Mesothelial cell of epicardium (in vitro differentiated cells): ENCODE data around the gene ZNF248. TPM values are rescaled to one million over a fixed set of nuclear protein-coding genes. Genes with fewer than 3 reads are reported as not detected.

Experiments
- DNase-seq, 2 experiments: peaks; one replicate each; pipeline ENCODE4 v3.0.0; 2021; ENCODE audit warnings: low spot score in 2 of 2; ENCODE audit not compliant: unreplicated experiment in 2 of 2
- H3K27ac Mint-ChIP-seq: 2 replicates; pipeline ENCODE4 v1.8.0; 2021; ENCODE audit warnings: mixed read lengths
- H3K27me3 Mint-ChIP-seq: 2 replicates; pipeline ENCODE4 v1.8.0; 2021; ENCODE audit warnings: low read depth, mixed read lengths
- H3K36me3 Mint-ChIP-seq: 2 replicates; pipeline ENCODE4 v1.8.0; 2021; ENCODE audit warnings: mixed read lengths
- H3K4me1 Mint-ChIP-seq: 2 replicates; pipeline ENCODE4 v1.8.0; 2021; ENCODE audit warnings: mixed read lengths
- H3K4me3 Mint-ChIP-seq: 2 replicates; pipeline ENCODE4 v1.8.0; 2021; ENCODE audit warnings: mild to moderate bottlenecking, moderate library complexity, mixed read lengths
- H3K9me3 Mint-ChIP-seq: 2 replicates; pipeline ENCODE4 v1.8.0; 2021; ENCODE audit warnings: mixed read lengths
- CTCF ChIP-seq: fragments of 200-600 bp; sonication (generic); IDR thresholded peaks from one replicate; pipeline ENCODE4 v1.5.0; 2021; ENCODE audit warnings: antibody characterized with exemption; ENCODE audit not compliant: unreplicated experiment
- total RNA-seq: library from RNA; stranded (reverse); gene quantifications from 3 replicates; pipeline ENCODE4 v1.2.1, GENCODE V29; 2021

ZNF248 gene
- total RNA-seq, 1 donor from 2014 or later, result 15.8 TPM

GRCh38 chr10:37801557-37801956 lies 55.9 kb downstream of the ZNF248 start:
- Mint-ChIP-seq H3K27me3 (no peaks in the 10 kb centered on the region), H3K4me3 (no peak overlapping the region), H3K9me3 (peaks cover 65% of the 10 kb centered on the region), H3K36me3 (no peaks in the 10 kb centered on the region), H3K4me1 (no peaks in the 10 kb centered on the region), H3K27ac (no peak overlapping the region)
- TF ChIP-seq CTCF, result no peak
- no peak for DNase-seq

GRCh38 chr10:37794305-37794976 lies 63.0 kb downstream of the ZNF248 start:
- TF ChIP-seq CTCF, result no peak
- Mint-ChIP-seq H3K27me3 (no peaks in the 10 kb centered on the region), H3K36me3 (peaks cover 3% of the 10 kb centered on the region), H3K27ac (no peak overlapping the region), H3K9me3 (peaks cover 58% of the 10 kb centered on the region), H3K4me1 (no peaks in the 10 kb centered on the region), H3K4me3 (no peak overlapping the region)
- no peak for DNase-seq

GRCh38 chr10:37789590-37789989 lies 67.8 kb downstream of the ZNF248 start:
- H3K36me3 Mint-ChIP-seq, result peaks cover 1% of the 10 kb centered on the region
- no peaks in the 10 kb centered on the region for H3K4me1 Mint-ChIP-seq
- TF ChIP-seq CTCF, result no peak
- peaks cover 50% of the 10 kb centered on the region for H3K9me3 Mint-ChIP-seq
- H3K27ac Mint-ChIP-seq, result no peak overlapping the region
- no peaks in the 10 kb centered on the region for H3K27me3 Mint-ChIP-seq
- DNase-seq, result no peak
- no peak overlapping the region for H3K4me3 Mint-ChIP-seq

- TF ChIP-seq CTCF, result no peak
- DNase-seq, result no peak
- Mint-ChIP-seq H3K4me1 (no peaks in the 10 kb centered on the region), H3K4me3 (no peak overlapping the region), H3K9me3 (peaks cover 48% of the 10 kb centered on the region), H3K27me3 (no peaks in the 10 kb centered on the region), H3K36me3 (peaks cover 3% of the 10 kb centered on the region), H3K27ac (no peak overlapping the region)
Observed at GRCh38 chr10:37784678-37785077, 72.7 kb downstream of the ZNF248 start.

GRCh38 chr10:37780536-37780935 lies 76.9 kb downstream of the ZNF248 start:
- TF ChIP-seq CTCF, result no peak

More at GRCh38 chr10:37780536-37780935, 76.9 kb downstream of the ZNF248 start:
- Mint-ChIP-seq H3K4me3 (no peak overlapping the region), H3K27ac (no peak overlapping the region), H3K27me3 (no peaks in the 10 kb centered on the region), H3K4me1 (no peaks in the 10 kb centered on the region), H3K9me3 (peaks cover 44% of the 10 kb centered on the region), H3K36me3 (peaks cover 2% of the 10 kb centered on the region)
- no peak for DNase-seq
